ENCODE data around the gene DHX16. TPM values are rescaled to one million over a fixed set of nuclear protein-coding genes. Genes with fewer than 3 reads are reported as not detected.

Gene DHX16
- total and polyA plus RNA-seq, 9 of the 15 experiments (the other 6 are each of a cell fraction or from before 2014, with no cell fraction given) = 14.6 to 66.1 (median 47.5) TPM

DNA sequence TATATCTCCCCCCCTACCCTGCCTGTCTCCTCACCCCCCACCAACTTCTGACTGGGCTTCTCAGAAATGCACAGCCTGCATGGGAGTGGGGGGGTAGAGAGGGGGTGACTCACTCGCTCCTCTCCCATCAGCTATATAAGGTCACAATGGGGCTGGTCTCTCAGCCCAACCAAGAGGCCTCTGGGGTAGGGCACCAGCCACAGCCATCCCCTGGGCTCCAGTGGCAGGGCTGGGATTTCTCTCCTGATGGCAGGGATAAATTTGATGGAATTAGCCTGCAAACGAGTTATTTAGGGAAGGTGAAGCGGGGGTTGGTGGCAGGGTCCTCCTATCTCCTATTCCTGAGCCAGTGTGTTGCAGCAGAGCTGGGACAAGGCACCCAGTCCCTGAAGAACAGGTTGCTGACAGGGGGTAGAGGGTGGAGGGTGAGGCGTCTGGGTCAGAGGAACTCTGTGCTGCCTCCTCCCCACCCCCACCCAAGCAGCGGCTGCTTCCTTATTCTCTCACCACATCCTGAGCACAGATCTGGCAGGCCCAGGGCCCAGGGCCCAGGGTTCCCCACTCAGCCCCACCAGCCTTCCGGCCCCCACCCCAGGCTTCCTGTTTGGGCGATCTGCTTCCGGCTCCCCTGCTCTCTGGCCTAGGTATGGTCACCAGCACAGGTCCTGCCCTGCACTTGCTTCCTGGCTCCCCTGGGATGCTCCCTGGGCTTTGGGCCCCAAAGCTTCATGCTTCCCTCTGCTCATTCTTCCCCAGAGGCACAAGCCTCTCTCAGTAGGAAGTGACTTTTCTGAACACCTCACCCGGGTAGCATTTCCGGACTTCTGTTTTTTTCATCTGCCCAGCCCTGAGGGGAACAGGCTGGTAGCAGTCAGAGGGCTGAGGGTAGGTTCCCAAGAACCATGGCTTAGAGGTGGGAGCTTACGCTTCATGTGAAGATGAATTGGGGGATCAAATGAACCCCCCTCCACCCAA is 9.6 kb upstream of the DHX16 start (continued):
- TF ChIP-seq, protein P1, sequence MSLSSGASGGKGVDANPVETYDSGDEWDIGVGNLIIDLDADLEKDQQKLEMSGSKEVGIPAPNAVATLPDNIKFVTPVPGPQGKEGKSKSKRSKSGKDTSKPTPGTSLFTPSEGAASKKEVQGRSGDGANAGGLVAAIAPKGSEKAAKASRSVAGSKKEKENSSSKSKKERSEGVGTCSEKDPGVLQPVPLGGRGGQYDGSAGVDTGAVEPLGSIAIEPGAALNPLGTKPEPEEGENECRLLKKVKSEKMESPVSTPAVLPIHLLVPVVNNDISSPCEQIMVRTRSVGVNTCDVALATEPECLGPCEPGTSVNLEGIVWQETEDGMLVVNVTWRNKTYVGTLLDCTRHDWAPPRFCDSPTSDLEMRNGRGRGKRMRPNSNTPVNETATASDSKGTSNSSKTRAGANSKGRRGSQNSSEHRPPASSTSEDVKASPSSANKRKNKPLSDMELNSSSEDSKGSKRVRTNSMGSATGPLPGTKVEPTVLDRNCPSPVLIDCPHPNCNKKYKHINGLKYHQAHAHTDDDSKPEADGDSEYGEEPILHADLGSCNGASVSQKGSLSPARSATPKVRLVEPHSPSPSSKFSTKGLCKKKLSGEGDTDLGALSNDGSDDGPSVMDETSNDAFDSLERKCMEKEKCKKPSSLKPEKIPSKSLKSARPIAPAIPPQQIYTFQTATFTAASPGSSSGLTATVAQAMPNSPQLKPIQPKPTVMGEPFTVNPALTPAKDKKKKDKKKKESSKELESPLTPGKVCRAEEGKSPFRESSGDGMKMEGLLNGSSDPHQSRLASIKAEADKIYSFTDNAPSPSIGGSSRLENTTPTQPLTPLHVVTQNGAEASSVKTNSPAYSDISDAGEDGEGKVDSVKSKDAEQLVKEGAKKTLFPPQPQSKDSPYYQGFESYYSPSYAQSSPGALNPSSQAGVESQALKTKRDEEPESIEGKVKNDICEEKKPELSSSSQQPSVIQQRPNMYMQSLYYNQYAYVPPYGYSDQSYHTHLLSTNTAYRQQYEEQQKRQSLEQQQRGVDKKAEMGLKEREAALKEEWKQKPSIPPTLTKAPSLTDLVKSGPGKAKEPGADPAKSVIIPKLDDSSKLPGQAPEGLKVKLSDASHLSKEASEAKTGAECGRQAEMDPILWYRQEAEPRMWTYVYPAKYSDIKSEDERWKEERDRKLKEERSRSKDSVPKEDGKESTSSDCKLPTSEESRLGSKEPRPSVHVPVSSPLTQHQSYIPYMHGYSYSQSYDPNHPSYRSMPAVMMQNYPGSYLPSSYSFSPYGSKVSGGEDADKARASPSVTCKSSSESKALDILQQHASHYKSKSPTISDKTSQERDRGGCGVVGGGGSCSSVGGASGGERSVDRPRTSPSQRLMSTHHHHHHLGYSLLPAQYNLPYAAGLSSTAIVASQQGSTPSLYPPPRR (CRISPR knock-in tag; IDR thresholded peaks at IDR 0.05; ENCODE audit: borderline replicate concordance) = no peak
- TF ChIP-seq BDP1 (IDR thresholded peaks at IDR 0.05; ENCODE audit: insufficient read depth, insufficient read length) (no peak), BRD9 (IDR thresholded peaks at IDR 0.05; ENCODE audit: low read depth, partially characterized antibody) (peak; percentile 36), RHOXF2B (CRISPR knock-in tag; conservative IDR thresholded peaks at IDR 0.05) (0 out of 2 replicates have a peak, but pooled peaks have one; percentile 45), YY1 (IDR thresholded peaks at IDR 0.05; ENCODE audit: borderline replicate concordance in 1 of 3, control insufficient read depth in 1 of 3, extremely low read depth in 1 of 3, insufficient read depth in 3 of 3, insufficient read length in 1 of 3, insufficient replicate concordance in 2 of 3, low read depth in 1 of 3, low read length in 2 of 3) (peak in 2 of 3 experiments; percentile 57 to 76), ZNF165 (CRISPR knock-in tag; IDR thresholded peaks at IDR 0.05; ENCODE audit: borderline replicate concordance) (peak; percentile 38; the same call in 1 of the 2 replicates), HMGN3 (IDR thresholded peaks at IDR 0.05; ENCODE audit: borderline replicate concordance, extremely low read depth, insufficient read length, low read depth, low read length) (peak; percentile 64), MCM5 (IDR thresholded peaks at IDR 0.05; ENCODE audit: low read depth) (no peak), EP400 (IDR thresholded peaks at IDR 0.05) (no peak), ZNF766 (CRISPR knock-in tag; conservative IDR thresholded peaks at IDR 0.05) (peak; percentile 55; the same call in 1 of the 2 replicates), CHD2 (IDR thresholded peaks at IDR 0.05; ENCODE audit: low read depth, low read length) (peak; percentile 46; the same call in 1 of the 2 replicates), POLR2AphosphoS5 (IDR thresholded peaks at IDR 0.05; ENCODE audit: control insufficient read depth, insufficient read depth, low read depth, low read length) (peak; percentile 54; the same call in 1 of the 2 replicates), NCOA2 (IDR thresholded peaks at IDR 0.05; ENCODE audit: partially characterized antibody in 2 of 2) (no peak), MXI1 (IDR thresholded peaks at IDR 0.05; ENCODE audit: low read depth, low read length) (no peak), ESRRA (IDR thresholded peaks at IDR 0.05; ENCODE audit: borderline replicate concordance, low read depth) (peak; percentile 61; the same call in 1 of the 2 replicates), MAFK (IDR thresholded peaks at IDR 0.05; ENCODE audit: low read length) (0 out of 2 replicates have a peak, but pooled peaks have one; percentile 13)
- TF ChIP-seq, protein P2, sequence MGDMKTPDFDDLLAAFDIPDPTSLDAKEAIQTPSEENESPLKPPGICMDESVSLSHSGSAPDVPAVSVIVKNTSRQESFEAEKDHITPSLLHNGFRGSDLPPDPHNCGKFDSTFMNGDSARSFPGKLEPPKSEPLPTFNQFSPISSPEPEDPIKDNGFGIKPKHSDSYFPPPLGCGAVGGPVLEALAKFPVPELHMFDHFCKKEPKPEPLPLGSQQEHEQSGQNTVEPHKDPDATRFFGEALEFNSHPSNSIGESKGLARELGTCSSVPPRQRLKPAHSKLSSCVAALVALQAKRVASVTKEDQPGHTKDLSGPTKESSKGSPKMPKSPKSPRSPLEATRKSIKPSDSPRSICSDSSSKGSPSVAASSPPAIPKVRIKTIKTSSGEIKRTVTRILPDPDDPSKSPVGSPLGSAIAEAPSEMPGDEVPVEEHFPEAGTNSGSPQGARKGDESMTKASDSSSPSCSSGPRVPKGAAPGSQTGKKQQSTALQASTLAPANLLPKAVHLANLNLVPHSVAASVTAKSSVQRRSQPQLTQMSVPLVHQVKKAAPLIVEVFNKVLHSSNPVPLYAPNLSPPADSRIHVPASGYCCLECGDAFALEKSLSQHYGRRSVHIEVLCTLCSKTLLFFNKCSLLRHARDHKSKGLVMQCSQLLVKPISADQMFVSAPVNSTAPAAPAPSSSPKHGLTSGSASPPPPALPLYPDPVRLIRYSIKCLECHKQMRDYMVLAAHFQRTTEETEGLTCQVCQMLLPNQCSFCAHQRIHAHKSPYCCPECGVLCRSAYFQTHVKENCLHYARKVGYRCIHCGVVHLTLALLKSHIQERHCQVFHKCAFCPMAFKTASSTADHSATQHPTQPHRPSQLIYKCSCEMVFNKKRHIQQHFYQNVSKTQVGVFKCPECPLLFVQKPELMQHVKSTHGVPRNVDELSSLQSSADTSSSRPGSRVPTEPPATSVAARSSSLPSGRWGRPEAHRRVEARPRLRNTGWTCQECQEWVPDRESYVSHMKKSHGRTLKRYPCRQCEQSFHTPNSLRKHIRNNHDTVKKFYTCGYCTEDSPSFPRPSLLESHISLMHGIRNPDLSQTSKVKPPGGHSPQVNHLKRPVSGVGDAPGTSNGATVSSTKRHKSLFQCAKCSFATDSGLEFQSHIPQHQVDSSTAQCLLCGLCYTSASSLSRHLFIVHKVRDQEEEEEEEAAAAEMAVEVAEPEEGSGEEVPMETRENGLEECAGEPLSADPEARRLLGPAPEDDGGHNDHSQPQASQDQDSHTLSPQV (IDR thresholded peaks at IDR 0.05) = no peak

Measured in K562 (cell line).